Hepatocyte (in vitro differentiated cells): ENCODE results near the gene EYA4.

Experiments
- EZH2 ChIP-seq: fragments of 200-600 bp; sonication (generic); IDR thresholded peaks from 2 replicates; pipeline ENCODE4 v1.6.1; 2016; ENCODE audit warnings: antibody characterized with exemption, mild to moderate bottlenecking, borderline replicate concordance
- TF ChIP-seq, protein P1 (sequence below): fragments of 200-600 bp; sonication (generic); IDR thresholded peaks from 2 replicates; pipeline ENCODE4 v1.5.1; 2016; ENCODE audit warnings: antibody characterized with exemption, mild to moderate bottlenecking; ENCODE audit not compliant: poor library complexity

DNA sequence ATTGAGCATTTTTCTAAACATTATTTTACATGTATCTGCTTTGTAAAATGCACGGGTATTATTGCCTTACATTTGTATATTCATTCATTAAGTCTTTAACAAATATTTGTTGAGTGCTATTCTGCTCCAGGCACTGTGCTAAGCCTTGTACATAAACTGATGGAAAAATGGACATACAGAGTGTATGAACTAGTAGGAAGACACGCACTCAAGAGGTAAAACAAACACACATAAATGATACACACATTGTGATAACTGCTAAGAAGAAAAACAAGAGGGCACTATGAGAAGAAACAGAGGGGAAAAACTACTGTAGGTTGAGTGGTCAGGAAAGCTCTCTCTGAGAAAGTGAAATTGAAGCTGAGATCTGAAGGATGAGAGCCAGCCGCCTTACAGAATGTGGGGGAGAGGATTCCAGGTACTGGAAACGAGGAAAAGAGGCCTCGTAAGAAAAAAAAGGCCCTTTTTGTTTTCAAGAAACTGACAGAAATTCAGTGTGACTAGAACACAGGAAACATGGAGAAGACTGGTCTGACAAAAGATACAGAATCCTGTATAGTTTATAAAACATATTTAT is 117.5 kb downstream of the EYA4 start:
- TF ChIP-seq, protein P1, sequence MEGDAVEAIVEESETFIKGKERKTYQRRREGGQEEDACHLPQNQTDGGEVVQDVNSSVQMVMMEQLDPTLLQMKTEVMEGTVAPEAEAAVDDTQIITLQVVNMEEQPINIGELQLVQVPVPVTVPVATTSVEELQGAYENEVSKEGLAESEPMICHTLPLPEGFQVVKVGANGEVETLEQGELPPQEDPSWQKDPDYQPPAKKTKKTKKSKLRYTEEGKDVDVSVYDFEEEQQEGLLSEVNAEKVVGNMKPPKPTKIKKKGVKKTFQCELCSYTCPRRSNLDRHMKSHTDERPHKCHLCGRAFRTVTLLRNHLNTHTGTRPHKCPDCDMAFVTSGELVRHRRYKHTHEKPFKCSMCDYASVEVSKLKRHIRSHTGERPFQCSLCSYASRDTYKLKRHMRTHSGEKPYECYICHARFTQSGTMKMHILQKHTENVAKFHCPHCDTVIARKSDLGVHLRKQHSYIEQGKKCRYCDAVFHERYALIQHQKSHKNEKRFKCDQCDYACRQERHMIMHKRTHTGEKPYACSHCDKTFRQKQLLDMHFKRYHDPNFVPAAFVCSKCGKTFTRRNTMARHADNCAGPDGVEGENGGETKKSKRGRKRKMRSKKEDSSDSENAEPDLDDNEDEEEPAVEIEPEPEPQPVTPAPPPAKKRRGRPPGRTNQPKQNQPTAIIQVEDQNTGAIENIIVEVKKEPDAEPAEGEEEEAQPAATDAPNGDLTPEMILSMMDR = no peak
- TF ChIP-seq EZH2 = no peak
